Subcutaneous adipose tissue (tissue), 4 donors: ENCODE measurements around the gene TRIM28. TPM values are rescaled to one million over a fixed set of nuclear protein-coding genes. Genes with fewer than 3 reads are reported as not detected.

ENCODE experiments used
- total RNA-seq, 4 donors: library from RNA; depleted of rRNA; stranded (reverse); fragments of >200 nt; gene quantifications; one replicate each; pipeline ENCODE4 v1.1.0, GENCODE V29; 2016
- TF ChIP-seq, protein P1 (sequence below): fragments of 450-650 bp; IDR thresholded peaks from one replicate; pipeline ENCODE4 v1.5.1; 2016; ENCODE audit warnings: low read depth, mild to moderate bottlenecking, control low read depth, antibody characterized with exemption, moderate library complexity

TRIM28 gene
- total RNA-seq, 4 donors from 2014 or later: 87.9 to 163 (median 119) TPM

DNA sequence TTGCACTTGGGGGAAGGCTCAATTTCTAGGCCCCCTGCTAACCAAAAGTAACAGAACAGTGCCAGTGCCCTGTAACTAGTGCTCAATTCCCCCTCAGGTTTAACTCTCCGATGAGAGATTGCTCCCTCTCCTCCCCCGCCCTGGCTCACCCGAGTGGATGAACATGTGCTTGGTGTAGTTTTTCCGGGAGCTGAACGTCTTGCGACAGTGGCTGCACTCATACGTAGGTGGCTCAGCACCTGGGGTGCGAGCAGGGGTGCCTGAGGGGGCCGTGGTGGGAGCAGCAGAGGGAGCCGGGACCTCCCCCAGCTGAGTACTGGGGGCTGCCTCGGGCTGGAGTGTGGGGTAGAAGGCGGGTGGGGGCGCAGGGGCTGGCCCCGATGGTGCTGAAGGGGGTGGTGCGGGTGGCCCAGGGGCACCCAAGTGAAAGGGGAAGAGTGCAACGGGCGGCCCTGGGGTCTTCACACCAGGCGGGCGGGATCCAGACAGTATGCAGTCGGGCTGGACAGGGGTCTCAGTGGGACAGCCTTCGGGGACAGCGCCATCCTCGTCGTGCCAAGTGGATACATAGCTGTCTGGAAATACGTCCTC lies 27.5 kb upstream of the TRIM28 start:
- TF ChIP-seq, protein P1, sequence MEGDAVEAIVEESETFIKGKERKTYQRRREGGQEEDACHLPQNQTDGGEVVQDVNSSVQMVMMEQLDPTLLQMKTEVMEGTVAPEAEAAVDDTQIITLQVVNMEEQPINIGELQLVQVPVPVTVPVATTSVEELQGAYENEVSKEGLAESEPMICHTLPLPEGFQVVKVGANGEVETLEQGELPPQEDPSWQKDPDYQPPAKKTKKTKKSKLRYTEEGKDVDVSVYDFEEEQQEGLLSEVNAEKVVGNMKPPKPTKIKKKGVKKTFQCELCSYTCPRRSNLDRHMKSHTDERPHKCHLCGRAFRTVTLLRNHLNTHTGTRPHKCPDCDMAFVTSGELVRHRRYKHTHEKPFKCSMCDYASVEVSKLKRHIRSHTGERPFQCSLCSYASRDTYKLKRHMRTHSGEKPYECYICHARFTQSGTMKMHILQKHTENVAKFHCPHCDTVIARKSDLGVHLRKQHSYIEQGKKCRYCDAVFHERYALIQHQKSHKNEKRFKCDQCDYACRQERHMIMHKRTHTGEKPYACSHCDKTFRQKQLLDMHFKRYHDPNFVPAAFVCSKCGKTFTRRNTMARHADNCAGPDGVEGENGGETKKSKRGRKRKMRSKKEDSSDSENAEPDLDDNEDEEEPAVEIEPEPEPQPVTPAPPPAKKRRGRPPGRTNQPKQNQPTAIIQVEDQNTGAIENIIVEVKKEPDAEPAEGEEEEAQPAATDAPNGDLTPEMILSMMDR: no peak

DNA sequence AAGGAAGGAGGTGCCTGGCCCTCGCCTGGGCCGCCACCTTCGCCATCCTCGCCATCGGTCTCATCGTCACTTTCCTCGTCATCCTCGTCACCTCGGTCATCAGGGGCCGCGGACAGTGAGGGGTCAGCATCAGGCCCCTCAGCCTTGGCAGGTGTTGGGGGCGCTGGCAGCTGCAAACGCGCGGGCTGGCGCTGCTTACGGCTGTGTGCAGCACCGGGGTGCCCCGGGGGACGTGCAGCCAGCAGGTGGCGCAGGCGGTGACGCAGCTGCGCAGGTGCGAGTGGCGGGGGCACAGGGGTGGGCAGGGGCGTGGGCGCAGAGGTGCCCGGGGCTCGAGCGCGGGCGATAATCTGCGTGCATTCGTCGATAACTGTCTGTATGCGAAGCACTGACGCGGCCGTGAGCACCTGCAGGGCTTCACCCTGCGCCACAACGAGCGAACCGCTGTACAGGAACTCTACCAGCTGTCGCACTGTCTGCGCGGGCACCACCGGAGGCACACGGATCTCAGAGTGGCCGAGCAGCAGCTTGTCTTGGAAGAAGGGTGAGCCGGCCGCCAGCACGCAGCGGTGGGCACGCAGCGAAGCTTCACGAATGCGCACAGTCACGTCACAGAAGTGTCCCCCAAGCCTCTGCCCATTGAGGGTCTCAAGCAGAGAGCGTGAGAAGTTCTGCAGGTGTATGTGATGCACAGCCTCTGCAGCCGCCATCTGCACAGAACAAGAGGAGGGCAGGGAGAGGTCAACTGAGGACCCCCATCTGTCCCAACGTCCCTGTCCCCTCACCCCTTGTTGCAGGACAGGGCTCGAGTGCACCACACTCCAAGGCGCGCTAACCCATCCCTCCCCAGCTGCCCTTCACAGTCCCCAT lies 26.7 kb upstream of the TRIM28 start:
- TF ChIP-seq, protein P1: no peak

DNA sequence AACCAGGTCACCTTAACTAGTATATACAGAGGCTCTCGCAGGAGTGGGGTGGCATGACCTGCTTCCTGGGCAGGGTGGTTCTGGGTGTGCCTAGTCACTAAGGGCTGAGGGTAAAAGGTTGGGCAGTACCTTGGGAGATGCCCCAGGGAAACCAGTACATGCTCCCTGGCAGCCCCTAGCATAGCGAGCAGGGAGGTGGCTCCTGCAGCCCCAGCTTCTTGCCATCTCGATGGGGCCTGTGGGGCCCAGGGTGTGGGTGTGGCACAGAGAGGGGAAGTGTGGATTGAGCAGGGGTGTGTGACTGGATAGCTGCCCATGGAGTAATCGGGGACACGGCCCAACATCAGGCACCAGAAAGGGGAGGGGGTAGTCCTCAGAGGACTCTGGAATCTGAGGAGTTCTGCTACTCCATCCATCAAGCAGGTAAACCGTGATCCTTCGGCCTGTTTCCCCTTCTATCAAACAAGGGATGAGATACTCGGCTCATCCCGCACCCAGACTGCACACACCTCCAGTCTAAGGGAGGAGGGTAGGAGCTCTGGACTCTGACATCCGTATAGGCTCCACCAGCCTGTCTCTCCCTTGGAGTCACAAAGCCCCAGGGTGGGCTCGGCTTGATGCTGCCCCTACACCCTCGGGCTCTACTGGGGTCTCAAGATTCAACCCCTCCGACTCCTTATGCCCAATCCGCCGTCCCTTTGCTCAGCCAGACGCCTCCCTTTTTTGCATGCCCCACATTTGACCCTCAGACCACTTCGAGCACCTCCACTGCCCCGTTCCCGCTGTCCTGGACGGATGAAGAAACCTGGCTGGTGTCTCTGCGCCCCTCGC lies 25.4 kb upstream of the TRIM28 start:
- TF ChIP-seq, protein P1: no peak

DNA sequence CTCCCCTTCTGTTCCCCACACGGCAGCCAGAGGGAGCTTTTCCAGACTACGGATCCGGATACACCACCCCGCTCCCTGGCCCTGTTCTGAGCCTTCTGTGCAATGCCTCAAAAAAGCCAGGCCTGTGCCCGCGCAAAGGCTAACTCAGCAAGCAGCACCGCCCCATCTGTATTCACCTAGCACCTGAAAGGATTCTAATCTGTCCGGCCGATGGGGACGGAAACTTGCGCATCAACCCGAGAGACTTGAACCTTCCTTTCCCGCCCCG lies 24.8 kb upstream of the TRIM28 start:
- TF ChIP-seq, protein P1: no peak

DNA sequence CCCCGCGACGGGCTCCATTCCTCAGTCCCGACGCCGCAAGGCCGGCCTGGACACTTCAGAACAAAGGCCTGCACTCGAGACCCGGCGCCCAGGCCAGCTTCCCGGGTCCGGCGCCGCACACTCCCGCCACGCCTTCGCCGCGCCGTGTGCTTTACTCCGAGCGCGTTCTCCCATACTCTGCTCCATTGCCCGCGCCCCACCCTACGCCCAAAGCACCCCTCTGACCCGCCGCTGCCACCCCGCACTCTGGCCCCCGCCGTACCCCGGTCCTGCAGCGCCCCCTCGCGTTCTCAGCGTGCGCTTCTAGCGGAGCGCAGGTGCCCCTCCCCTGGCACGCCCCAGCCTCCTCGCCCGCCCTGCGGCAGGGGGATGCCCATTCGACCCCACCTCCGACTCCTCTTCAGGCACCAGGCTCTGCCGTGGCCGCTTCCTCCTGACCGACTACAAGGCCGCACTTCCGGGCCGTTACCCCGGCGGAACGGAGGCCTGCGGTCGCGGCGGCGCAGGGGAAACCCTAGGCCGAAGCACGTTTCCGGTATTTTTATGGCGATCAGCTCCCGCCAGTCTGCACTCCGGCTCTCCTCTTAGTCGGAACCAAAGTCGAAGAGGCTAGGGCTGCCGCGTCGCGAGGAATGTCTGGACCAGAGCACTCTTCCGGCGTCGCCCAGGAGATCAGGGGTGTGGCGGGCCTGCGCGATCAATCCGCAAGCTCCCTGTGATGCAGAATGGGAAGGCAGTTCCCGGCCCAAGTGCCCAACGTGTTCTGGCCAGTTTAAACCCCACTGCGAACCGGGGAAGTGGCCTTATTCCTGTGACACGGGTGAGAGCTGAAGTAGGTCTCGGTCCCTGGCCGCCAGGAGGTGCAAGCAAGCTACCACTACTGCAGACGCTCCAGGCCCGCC lies 24.3 kb upstream of the TRIM28 start, which contains the start of gene ZBTB45:
Gene ZBTB45 (minus strand): TSS at position 456 of the 902 bp plus-strand sequence. CDS start 2,137 bp downstream, outside the sequence.
- TF ChIP-seq, protein P1: no peak

DNA sequence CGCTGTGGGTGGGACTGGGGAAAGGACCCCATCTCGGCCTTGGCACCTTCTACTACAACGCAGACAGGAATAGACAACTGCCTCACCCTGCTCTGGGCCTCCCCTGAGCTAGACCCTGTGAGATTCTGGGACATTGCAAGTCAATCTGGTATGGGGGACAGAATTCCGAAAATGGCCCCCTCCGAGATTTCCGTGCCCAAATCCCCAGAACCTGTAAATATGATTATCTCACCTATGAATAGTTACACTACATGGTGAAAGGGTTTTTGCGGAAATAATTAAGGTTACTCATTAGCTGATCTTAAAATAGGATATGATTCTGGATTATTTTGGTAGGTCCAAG lies 23.6 kb upstream of the TRIM28 start:
- TF ChIP-seq, protein P1: no peak
